Measurements from ENCODE around the gene DNAL1.
"Not testable (repeated sequence)": the region's sequence is repeated elsewhere in the genome, so short reads cannot be mapped to it uniquely, and the experiment has no call there.

Gene DNAL1

DNA sequence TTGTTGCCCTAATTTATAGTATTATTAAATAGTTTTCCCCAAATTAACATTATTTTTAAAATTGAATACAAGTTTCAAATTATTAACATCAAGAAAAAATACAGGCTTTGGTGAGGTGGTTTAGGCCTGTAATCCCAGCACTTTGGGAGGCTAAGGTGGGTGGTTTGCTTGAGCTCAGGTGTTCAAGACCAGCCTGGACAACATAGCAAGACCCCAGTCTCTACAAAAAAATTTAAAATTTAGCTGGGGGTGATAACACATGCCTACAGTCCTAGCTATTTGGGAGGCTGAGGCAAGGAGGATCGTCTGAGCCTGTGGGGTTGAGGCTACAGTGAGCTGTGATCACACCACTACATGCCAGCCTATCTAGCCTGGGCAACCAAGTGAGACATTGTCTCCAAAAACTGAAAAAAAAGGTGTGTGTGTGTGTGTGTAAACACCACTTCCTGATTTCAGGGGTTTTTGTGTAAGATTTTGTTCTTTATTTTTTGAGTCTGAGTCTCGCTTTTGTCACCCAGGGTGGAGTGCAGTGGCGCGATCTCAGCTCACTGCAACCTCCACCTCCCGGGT lies 3.9 kb upstream of the DNAL1 start:
- DNase-seq: no peak

DNA sequence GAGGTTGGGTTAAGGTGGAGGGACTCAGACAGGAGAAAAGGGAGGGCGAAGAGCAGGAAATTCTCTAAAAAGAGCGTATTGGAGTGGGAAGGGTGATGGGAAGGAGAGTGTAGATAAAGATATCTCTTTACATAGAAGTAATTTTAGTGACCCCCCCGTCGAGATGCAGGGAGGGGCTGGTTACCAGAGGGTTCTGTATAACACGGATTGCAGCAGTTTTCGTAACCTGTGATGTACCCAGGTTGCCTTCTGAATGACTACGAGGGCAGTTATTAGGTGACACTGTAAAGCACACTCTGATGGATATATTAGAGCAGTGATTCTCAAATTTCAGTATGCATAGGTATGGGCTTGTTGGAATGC lies 443 bp downstream of the DNAL1 start:
- DNase-seq: no peak

DNA sequence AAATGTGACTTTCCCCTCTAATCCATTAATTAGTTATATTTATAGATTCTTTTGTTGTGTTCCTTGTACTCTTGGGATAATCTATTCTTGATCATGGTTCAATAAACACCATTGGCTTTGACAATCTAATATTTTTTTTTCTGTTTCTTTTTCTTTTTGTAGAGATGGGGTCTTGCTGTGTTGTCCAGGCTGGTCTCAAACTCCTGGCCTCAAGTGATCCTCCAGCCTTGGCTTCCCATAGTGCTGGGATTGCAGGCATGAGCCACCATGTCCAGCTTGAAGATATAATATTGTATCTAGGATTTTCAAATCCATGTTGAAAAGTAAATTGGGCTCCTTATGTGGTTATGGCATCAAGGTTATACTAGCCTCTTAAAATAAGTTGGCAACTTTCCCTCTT lies 6.2 kb downstream of the DNAL1 start:
- no peak for DNase-seq

DNA sequence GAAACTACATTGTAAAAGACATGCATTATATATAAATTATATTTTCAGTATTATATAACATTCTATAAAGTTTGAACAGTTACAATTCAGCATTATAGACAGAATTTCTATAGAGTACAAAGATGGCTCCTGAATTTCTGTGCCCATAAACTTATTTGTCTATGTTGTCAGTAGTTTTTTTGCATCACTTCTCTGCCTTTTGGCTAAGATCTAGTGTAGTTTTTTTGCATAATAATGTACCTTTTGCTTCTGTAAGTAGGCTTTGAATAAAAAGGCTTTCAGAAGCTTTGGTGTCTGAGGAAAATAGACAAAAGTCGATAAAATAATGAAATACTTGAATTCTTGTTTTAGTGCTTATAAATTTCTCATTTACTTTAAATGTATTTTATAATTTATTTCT lies 11.1 kb downstream of the DNAL1 start:
- DNase-seq: no peak

DNA sequence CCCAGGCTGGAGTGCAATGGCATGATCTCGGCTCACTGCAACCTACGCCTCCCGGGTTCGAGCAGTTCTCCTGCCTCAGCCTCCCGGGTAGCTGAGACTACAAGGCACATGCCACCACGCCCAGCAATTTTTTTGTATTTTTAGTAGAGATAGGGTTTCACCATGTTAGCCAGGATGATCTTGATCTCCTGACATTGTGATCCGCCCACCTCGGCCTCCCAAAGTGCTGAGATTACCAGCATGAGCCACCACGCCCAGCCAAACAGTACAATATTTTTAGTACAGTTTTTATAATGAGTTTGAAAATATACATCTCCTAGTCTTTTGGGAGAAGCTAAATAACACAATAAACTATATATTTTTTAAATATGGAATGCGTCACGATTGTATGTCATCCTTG lies 14.4 kb downstream of the DNAL1 start:
- DNase-seq: not testable (repeated sequence)

DNA sequence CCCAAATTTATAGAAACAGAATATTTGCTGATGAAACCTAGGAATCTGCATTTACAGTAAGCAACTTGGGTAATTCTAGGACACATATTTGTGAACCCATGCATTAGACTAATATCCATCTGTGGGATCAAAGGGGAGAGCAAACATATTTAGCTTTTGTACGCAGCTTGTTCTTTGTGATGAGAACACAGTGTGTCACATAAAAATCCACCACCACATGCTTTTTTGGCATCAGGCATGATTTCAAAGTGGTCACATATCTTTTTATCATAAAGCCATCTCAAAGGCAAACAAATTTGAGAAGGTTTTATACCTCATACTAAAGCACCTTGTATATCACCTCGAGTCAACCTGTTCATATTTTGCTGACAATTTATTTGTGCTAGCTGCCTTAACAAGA lies 15.7 kb downstream of the DNAL1 start:
- no peak for DNase-seq

DNA sequence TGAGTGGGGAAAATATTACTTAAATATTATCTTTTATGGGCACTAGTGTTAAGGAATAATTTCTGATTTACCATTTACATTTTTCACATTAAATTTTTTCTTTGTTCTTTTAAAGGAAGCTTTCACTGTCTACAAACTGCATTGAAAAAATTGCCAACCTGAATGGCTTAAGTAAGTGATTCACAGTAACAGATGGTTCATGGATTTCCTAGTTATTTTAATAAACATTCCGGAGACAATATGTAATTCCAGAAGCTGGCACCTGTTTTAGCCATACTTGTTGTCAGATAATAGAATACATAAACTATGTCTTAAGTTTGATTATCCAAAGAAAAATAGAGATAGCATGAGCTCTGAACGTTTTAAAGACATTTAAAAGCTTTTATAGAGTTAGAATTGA lies 17.1 kb downstream of the DNAL1 start:
- DNase-seq: no peak

DNA sequence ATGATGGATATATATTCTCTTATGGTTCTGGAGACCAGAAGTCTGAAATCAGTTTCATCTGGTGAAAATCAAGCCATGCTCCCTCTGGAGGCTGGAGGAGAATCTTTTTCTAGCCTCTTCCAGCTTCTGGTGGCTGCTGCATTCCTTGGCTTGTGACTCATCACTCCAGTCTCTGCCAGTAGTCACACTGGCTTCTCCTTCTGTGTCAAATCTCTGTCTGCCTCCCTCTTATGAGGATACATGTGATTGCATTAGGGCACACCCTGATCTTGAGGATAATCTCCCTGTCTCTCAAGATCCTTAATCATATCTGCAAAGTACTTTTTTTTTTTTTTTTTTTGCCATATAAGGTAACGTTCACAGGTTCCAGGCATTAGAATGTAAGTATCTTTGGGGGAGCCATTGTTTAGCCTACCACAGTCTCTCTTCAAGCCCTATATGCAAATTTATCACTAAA lies 17.7 kb downstream of the DNAL1 start:
- DNase-seq: peak; percentile 89

DNA sequence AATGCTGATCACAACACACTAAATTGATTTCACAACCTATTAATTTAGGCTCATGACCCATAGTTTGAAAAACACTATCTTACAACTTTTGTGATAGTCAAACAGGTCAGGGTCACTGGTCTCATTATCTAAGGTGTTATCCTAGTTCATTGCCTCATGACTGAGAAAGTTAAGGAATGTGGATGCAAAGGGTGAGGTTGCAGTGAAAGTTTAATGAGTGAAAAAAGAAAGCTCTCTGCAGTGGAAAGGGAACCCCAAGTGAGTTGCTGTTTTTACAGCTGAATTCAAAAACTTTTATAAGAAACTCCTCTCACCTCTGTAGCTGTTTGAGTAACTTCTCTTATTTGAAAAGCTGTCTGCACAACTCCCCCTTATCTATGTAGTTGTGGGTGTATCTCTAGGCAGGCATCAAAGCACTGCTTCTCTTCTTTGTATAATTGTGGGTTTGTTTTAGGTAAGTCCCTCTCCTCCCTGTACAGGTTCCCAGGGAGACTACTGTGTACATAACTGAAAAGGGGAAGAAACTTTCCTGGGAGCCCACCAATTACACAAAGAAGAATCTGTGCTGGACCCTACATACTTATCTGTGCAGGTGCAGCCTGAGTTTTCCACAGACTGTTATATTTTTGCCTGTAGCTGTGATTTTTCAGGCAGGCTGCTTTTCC lies 18.9 kb downstream of the DNAL1 start:
- DNase-seq: no peak

DNA sequence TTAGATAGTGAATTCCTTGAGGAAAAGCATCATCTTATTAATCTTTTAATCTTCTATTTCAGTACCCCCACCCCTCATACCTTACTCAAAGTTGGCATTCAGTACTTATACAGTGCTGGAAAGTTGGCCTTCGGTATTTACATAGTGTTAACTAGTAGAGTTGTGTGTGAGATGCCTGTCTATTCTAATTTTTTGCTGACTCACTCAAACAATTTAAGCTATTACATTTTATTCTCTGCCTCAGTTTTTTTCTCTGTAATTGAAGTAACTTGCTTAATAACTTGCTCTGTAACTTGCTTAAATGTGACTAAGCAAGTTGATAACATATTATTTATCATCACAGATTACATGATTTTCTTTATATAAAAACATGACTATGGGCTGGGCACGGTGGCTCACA lies 20.3 kb downstream of the DNAL1 start:
- DNase-seq: no peak

DNA sequence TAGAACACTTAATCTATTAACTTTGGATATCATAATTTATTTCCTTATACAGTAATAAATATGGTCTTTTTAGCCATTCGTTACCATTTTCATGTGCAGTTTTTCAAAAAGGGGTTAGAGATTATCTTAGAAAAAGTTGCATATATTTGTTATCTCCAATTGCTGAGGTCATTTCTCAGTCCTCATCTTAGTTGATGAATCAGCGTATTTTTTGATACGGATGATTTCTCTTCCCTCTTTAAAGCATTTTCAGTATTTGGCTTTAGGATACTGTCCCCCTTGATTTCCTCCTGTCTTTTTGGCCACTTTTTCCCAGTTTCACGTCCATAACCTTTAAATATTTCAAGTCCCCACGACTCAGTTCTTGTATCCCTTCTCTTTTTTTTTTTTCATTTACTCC lies 21.8 kb downstream of the DNAL1 start:
- no peak for DNase-seq

DNA sequence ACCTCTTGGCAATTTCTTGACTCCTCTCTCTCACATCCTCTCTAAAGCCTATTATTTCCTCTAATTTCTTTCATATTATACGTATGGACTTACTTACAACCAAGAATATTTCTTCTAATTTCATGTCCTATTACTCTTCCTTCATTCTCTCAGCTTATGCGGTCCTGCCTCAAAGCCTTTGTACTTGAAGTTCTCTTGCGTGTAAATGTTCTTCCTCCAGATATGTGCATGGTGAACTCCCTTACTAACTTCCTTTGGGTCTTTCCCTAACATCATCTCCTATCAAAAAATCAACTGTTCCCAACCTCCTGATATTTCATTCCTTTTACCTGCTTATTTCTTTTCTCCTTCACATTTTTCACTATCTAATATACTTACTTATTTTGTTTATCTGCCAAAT lies 23.1 kb downstream of the DNAL1 start:
- DNase-seq: no peak

DNA sequence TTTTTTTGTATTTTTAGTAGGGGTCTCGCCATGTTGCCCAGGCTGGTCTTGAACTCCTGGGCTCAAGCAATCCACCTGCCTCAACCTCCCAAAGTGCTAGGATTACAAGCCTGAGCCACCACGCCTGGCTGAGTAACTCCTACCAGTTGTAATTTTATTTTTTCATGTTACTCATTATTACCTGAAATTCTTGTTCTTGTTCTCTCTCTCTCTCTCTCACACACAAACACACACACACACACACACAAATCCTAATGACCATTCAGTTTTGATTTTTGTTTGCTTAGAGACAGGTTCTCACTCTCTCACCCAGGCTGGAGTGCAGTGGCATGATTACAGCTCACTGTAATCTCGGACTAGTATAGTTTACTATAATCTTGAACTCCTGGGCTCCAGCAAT lies 30.2 kb downstream of the DNAL1 start:
- no peak for DNase-seq

DNA sequence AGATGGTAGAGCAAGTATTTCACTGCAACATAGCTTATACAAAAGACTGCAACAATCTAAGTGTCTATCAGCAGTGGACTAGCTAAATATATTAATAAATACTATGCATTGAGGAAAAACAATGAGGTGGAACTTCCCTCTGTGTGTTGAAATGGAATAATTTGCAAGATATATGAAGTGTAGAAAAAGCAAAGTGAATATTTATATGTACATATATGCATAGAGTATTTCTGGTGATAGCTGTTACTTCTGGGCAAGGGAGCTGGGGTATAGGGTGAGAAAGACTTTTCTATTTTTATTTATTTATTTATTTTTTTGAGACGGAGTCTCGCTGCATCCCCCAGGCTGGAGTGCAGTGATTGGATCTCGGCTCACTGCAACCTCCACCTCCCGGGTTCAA lies 33.9 kb downstream of the DNAL1 start:
- DNase-seq: no peak

DNA sequence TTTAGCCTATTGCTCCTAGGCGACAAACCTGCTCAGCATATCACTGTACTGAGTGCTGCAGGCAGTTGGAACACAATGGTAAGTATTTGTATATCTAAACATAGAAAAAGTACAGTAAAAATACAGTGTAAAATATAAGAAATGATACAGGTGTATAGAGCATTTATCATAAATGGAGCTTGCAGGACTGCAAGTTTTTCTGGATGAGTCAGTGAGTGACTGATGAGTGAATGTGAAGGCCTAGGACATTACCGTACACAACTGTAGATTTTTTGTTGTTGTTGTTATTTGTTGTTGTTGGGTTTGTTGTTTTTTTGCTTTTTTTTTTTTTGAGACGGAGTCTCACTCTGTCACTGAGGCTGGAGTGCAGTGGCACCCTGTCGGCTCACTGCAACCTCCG lies 36.0 kb downstream of the DNAL1 start:
- DNase-seq: no peak

DNA sequence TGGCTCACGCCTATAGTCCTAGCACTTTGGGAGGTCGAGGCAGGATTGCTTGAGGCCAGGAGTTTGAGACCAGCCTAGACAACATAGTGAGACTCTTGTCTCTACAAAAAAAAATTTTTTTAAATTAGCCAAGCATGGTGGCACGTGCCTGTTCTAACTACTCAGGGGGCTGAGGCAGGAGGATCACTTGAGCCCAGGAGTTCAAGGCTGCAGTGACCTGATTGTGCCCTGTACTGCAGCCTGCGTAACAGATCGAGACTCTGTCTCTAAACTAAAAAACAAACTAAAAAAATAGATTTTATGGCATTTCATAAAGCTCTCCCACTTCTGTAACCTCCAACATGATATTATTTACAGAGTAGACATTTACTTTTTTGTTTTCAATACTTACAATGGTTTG lies 39.8 kb downstream of the DNAL1 start:
- no peak for DNase-seq

DNA sequence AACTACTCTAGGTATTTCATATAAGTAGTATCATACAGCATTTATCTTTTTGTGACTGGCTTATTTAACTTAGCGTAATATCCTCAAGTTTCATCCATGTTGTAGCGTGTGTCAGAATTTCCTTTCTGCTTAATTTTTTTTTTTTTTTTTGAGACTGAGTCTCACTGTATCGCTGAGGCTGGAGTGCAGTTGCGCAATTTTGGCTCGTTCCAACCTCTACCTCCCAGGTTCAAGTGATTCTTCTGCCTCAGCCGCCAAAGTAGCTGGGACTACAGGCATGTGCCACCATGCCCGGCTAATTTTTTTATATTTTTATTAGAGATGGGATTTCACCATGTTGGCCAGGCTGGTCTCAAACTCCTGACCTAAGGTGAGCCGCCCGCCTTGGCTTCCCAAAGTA lies 40.5 kb downstream of the DNAL1 start:
- DNase-seq: no peak

DNA sequence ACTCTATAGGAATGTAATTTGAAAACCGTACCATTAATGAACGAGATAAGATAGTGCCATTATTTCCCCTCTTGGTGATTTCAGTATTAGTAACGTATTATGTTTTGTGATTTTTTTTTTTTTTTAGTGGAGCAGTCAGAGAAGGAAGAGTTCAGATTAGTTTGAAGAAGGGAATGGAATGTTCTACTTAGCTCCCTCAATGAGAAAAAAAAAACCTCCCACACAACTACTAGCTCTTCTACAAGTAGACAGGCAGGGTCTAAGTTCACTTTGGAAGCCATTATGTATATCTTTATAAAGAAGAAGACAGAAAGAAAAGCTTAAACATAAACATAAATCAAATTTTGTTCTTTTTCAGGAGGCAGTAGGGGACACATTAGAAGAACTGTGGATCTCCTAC lies 42.1 kb downstream of the DNAL1 start:
- DNase-seq: no peak

DNA sequence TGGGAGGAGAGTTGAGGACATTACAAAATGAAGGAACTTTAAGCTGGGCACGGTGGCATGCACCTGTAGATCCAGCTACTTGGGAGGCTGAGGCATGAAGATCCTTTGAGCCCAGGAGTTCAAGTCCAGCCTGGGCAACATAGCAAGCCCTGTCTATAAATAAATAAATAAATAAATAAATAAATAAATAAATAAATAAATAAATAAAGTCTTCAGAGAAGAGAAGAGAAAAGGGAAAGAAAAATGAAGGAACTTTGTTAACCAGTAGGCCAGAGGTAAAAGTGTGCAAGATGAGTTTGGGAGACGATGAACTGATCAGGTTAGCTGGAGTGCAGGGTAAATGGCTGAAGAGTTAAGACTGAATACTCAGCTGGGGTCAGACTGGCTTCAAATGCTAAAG lies 49.3 kb downstream of the DNAL1 start:
- DNase-seq: no peak

DNA sequence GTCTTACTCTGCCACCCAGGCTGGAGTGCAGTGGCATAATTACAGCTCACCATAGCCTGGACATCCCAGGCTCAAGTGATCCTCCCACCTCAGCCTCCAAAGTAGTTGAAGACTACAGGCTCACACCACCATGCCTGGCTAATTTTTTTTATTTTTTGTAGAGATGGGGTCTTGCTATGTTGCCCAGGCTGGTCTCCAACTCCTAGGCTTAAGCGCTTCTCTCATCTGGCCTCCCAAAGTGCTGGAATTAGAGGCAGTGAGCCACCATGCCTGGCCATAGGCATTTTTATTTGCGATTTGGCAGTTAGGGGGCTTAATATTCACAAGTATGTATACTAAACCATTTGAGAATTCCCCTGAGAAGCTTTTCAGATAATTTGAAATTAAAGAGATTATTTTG lies 50.3 kb downstream of the DNAL1 start:
- no peak for DNase-seq

DNA sequence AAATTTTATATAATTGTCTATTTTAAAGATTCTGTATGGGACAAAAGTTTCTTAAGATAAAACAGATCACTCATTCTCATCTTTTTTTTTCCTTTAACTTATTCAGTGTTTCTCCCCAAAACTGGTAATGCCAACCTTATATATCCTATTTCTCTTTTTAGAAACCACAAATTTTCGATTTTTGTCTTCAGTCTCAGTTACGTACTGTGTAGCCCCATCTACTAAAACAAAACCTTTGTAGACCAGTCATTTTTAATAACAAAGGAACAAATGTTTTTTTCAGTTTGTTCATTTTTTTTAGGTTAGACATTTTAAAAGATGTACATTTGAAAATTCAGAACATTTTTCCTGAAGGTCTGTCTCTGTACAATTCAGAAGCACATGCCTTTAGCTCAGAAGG lies 51.2 kb downstream of the DNAL1 start:
- no peak for DNase-seq

DNA sequence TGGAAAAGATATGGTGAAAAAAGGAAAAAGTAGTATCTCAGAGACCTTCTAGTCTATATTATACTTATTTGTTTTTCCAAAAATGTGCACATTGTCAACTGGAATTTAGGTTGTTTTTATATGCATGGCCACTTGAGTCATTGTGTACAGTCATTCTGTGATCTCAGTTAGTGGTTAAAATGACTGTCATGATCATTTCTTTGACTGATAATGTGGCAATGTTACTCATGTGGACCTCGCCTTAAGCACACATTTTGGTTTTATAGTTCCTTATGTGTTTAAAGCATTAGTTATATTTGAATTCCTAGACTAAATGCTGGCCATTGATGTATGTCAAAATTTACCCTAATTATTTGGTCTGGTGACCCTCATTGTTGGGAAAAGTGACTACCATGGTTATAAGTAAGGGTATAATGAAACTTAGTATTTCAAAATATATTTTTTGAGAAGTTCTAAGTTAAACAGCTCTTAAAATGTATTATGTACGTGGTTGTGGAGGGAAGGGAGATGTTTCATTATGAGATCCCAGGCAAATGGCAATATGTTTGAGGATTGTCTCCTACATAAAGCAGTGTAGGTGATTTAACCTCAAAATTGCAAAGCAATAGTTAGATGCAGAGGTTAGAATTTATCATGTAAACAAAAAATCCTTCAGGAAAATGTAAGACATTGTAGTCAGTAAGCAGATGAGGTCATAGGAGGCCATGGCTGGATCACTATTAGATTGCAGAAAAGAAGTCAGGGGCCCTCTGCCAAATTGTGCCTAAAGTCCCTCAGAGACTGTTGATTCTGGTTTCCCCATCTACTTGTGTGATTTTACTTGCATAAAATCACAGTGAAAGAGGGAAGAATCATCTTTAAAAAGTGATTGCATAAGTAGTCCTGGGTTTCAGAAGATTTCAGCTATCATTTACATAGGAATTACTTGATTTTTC lies 51.9 kb downstream of the DNAL1 start:
- DNase-seq: no peak

DNA sequence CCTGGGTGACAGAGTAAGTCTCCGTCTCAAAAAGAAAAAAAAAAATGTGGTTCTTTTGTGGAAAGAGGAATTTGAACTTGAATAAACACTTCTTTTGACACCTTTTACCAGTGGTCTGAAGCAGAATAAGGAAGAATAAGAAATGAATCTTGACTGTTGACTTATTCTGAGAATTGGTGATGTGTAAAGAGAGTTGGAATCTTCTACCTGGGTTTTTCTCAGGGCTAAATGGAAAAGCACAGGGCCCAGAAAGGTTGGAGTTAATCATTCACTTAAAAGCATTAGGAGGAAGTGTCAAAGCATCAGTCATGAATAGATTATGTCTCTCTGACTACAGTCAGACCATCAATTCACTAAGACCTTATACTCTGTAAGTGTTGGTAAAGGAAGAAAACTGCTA lies 55.5 kb downstream of the DNAL1 start:
- peak; percentile 25 for DNase-seq

DNA sequence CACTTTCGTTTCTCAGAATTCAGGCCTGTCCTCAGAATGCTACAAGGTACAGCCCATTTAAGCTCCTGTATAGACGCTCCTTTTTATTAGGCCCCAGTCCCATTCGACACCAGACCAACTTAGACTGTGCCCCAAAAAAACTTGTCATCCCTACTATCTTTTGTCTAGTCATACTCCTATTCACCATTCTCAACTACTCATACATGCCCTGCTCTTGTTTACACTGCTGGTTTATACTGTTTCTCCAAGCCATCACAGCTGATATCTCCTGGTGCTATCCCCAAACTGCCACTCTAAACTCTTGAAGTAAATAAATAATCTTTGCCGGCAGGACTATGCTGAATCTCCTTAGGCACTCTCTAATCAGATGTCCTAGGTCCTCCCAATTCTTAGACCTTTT lies 63.3 kb downstream of the DNAL1 start:
- DNase-seq: not testable (repeated sequence)
